K562 (cell line): ENCODE data around the gene SLX9. TPM values are rescaled to one million over a fixed set of nuclear protein-coding genes. Genes with fewer than 3 reads are reported as not detected.

ENCODE experiments used
- ARID4B ChIP-seq: sonication (generic); formaldehyde crosslinking; IDR thresholded peaks from 2 replicates; pipeline ENCODE4 v1.8.0; 2022; ENCODE audit warnings: mild to moderate bottlenecking, missing genetic modification reagents
- CBX3 ChIP-seq, 2 experiments: IDR thresholded peaks; 1 replicate in 1 of 2; 2 replicates in 1 of 2; pipeline ENCODE4 v1.6.1; 2012; ENCODE audit warnings: inconsistent platforms in 2 of 2, low read length in 2 of 2, borderline replicate concordance in 1 of 2, control low read depth in 1 of 2
- CTCF ChIP-seq, 3 experiments: IDR thresholded peaks in 2 of 3; conservative IDR thresholded peaks in 1 of 3; 2 replicates each; pipeline ENCODE4 v1.5.1; 2011 to 2012; ENCODE audit warnings: low read length in 3 of 3, mild to moderate bottlenecking in 3 of 3, control low read depth in 2 of 3, improper control_type of control experiment in 1 of 3, inconsistent platforms in 1 of 3, low read depth in 1 of 3, mixed read lengths in 1 of 3, moderate library complexity in 1 of 3; ENCODE audit not compliant: insufficient read depth in 2 of 3
- RB1 ChIP-seq: fragments of 450-650 bp; IDR thresholded peaks from 2 replicates; pipeline ENCODE4 v1.6.1; 2017; ENCODE audit warnings: low read depth, mild to moderate bottlenecking
- REST ChIP-seq, 2 experiments: fragments of 450-650 bp; formaldehyde crosslinking in 1 of 2; IDR thresholded peaks; 2 replicates each; pipeline versions ENCODE4 v1.4.0 to v1.6.1; 2014 to 2020; ENCODE audit warnings: mild to moderate bottlenecking in 2 of 2, borderline replicate concordance in 1 of 2, low read depth in 1 of 2
- SMAD4 ChIP-seq: fragments of 250-450 bp; sonication (Bioruptor Pico); conservative IDR thresholded peaks from 2 replicates; pipeline ENCODE4 v1.8.0; 2021; ENCODE audit warnings: inconsistent platforms, mild to moderate bottlenecking, moderate library complexity
- SREBF1 ChIP-seq: fragments of 150-350 bp; IDR thresholded peaks from 2 replicates; pipeline ENCODE4 v1.6.1; 2014; ENCODE audit warnings: antibody characterized with exemption, low read depth, low read length, borderline replicate concordance
- STAG1 ChIP-seq: sonication (generic); formaldehyde crosslinking; IDR thresholded peaks from 2 replicates; pipeline ENCODE4 v1.5.0; 2020; ENCODE audit warnings: missing genetic modification reagents, borderline replicate concordance
- U2AF1 ChIP-seq: fragments of 200-400 bp; formaldehyde crosslinking; optimal IDR thresholded peaks from 2 replicates; pipeline ENCODE3; 2017; ENCODE audit warnings: mild to moderate bottlenecking, low read depth, low read length, moderate library complexity
- ZNF224 ChIP-seq: sonication (generic); formaldehyde crosslinking; IDR thresholded peaks from 2 replicates; pipeline ENCODE4 v1.8.0; 2022; ENCODE audit warnings: mild to moderate bottlenecking, missing genetic modification reagents
- ZNF277 ChIP-seq: fragments of 250-450 bp; sonication (Bioruptor Pico); IDR thresholded peaks from 2 replicates; pipeline ENCODE4 v1.8.0; 2022; ENCODE audit warnings: inconsistent platforms, mild to moderate bottlenecking, moderate library complexity, borderline replicate concordance
- polyA plus RNA-seq, 8 experiments: library from polyadenylated mRNA; depleted of rRNA in 4 of 8; stranded (reverse) in 5 of 8; unstranded in 3 of 8; fragments of >200 nt; fragmentation: Nextera tagmentation in 2 of 8; fragmentation: Illumina TruSeq in 1 of 8; extraction: Ambion mirVana in 2 of 8; extraction: Trizol in 1 of 8; gene quantifications; 2 replicates each; pipeline versions ENCODE4 v1.2.1 to v1.2.3, GENCODE V29; 2011 to 2014; ENCODE audit warnings: inconsistent platforms in 1 of 8, missing spikeins in 1 of 8
- total RNA-seq, 7 experiments: library from RNA; depleted of rRNA in 6 of 7; stranded (reverse); fragments of >200 nt in 6 of 7; fragmentation: Illumina TruSeq in 2 of 7; extraction: Trizol in 2 of 7; gene quantifications; 2 replicates each; pipeline versions ENCODE4 v1.2.1 to v1.2.3, GENCODE V29; 2011 to 2021; ENCODE audit warnings: low replicate concordance in 1 of 7

SLX9 gene
- total and polyA plus RNA-seq, 9 of the 15 experiments (the other 6 are each of a cell fraction or from before 2014, with no cell fraction given) = 1.2 to 75.5 (median 16.5) TPM

- TF ChIP-seq RB1 (peak; percentile 61), ZNF224 (CRISPR knock-in tag) (no peak), ZNF277 (CRISPR knock-in tag) (no peak), U2AF1 (no peak), STAG1 (CRISPR knock-in tag) (peak; percentile 95), CTCF (IDR thresholded peaks at IDR 0.05 in 2 of 3, conservative IDR thresholded peaks at IDR 0.05 in 1 of 3; ENCODE audit: insufficient read depth in 2 of 3, low read depth in 1 of 3, low read length in 3 of 3) (peak; percentile 90 to 97 (median 93)), ARID4B (0 out of 2 replicates have a peak, but pooled peaks have one; percentile 21), REST (IDR thresholded peaks at IDR 0.05; ENCODE audit: borderline replicate concordance) (peak; percentile 88), REST (CRISPR knock-in tag; IDR thresholded peaks at IDR 0.05; ENCODE audit: low read depth) (no peak), CBX3 (IDR thresholded peaks at IDR 0.05; ENCODE audit: borderline replicate concordance in 1 of 2, low read length in 2 of 2) (no peak), SREBF1 (0 out of 2 replicates have a peak, but pooled peaks have one; percentile 33), SMAD4 (CRISPR knock-in tag) (peak; percentile 17; the same call in 1 of the 2 replicates)
Measured at GRCh38 chr21:44949779-44950198, 10.0 kb downstream of the SLX9 start (continued).
